Upper lobe of right lung (tissue), 1 donor: ENCODE measurements around the gene CHAF1A. TPM values are rescaled to one million over a fixed set of nuclear protein-coding genes. Genes with fewer than 3 reads are reported as not detected.

Source experiments
- ATAC-seq: fragments of 200-7000 bp; cut with Tn5 transposase; one replicate; pipeline ENCODE4 v1.9.1; 2020; ENCODE audit warnings: mild to moderate bottlenecking, moderate library complexity
- DNase-seq: peaks from one replicate; pipeline ENCODE4 v3.0.0-alpha.2; 2020
- H3K27ac ChIP-seq: fragments of 200-600 bp; one replicate; pipeline ENCODE4 v1.8.0; 2022
- H3K27me3 ChIP-seq: fragments of 200-600 bp; one replicate; pipeline ENCODE4 v1.8.0; 2022; ENCODE audit warnings: mild to moderate bottlenecking
- H3K36me3 ChIP-seq: fragments of 200-600 bp; one replicate; pipeline ENCODE4 v1.8.0; 2022
- H3K4me1 ChIP-seq: fragments of 200-600 bp; one replicate; pipeline ENCODE4 v1.8.0; 2022
- H3K4me3 ChIP-seq: fragments of 200-600 bp; one replicate; pipeline ENCODE4 v1.8.0; 2022; ENCODE audit warnings: mild to moderate bottlenecking
- H3K9me3 ChIP-seq: fragments of 200-600 bp; one replicate; pipeline ENCODE4 v1.8.0; 2022
- intact Hi-C: fragments of 100-400 bp; cut with DNase I; formaldehyde crosslinking; loops from one replicate; pipeline ENCODE4 v1.11.0; 2022
- total RNA-seq: library from RNA; stranded (reverse); fragmentation: NEBNext Ultra II Directional; extraction: Animal tissue kit (Norgen Biotek cat#: 25700); gene quantifications from one replicate; pipeline ENCODE4 v1.2.1, GENCODE V29; 2021
- TF ChIP-seq, protein P1 (sequence below): fragments of 200-600 bp; IDR thresholded peaks from one replicate; pipeline ENCODE4 v1.8.0; 2022; ENCODE audit warnings: antibody characterized with exemption
- donor health status: DM: no; HTN: yes; CAD: no; lungs with severe emphysema.

The CHAF1A gene
- total RNA-seq, 1 donor from 2014 or later = 10.8 TPM

DNA sequence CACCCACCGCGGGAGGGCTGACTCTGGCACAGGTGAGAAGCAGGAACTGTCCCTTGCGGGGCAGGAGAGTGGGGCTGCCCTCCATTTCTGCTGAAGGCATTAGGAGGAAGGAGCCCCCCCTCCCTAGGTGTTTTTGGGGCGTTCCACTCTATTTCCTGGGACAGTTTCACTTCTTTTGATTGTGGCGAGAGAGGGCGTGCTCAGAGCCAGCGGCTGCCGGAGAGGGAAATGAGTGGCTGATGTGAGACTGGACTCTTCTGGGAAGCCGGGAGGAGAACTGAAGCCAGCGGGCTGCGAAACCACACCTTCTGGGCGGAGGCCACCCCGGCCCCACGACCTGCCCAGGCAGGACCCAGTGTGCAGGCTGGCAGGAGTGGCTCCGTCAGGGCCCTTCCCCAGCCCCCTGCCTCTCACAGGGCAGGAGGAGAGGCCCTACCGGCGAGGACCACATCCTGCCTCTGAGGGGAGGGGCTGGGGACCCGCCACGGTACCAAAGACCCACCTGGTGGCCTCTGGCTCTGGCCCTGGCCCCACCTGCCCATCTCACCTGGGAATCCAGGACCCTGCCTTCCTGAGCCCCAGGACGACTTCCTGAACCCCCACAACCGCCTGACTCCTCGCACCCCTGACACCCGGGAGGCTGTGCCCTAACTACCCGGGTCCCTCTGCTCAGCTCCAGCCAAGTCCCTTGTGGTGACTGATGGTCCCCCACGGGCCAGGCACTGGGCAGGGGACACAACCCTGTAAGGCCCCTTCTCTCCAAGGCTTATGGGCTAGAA, 33.1 kb upstream of the CHAF1A start:
- peak overlapping the region; percentile 73 for H3K27ac ChIP-seq
- peaks cover 22% of the 10 kb centered on the region for H3K36me3 ChIP-seq
- intact Hi-C loops = no loop called here
- DNase-seq (peak; percentile 89), ATAC-seq (peak; percentile 81)
- H3K9me3 ChIP-seq = no peaks in the 10 kb centered on the region
- H3K4me3 ChIP-seq = peak overlapping the region; percentile 31
- peaks cover 68% of the 10 kb centered on the region for H3K4me1 ChIP-seq
- H3K27me3 ChIP-seq = no peaks in the 10 kb centered on the region
- TF ChIP-seq, protein P1, sequence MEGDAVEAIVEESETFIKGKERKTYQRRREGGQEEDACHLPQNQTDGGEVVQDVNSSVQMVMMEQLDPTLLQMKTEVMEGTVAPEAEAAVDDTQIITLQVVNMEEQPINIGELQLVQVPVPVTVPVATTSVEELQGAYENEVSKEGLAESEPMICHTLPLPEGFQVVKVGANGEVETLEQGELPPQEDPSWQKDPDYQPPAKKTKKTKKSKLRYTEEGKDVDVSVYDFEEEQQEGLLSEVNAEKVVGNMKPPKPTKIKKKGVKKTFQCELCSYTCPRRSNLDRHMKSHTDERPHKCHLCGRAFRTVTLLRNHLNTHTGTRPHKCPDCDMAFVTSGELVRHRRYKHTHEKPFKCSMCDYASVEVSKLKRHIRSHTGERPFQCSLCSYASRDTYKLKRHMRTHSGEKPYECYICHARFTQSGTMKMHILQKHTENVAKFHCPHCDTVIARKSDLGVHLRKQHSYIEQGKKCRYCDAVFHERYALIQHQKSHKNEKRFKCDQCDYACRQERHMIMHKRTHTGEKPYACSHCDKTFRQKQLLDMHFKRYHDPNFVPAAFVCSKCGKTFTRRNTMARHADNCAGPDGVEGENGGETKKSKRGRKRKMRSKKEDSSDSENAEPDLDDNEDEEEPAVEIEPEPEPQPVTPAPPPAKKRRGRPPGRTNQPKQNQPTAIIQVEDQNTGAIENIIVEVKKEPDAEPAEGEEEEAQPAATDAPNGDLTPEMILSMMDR = no peak

GRCh38 chr19:4369888-4370260, 32.6 kb upstream of the CHAF1A start:
- DNase-seq (peak; percentile 83), ATAC-seq (peak; percentile 70)
- H3K36me3 ChIP-seq = peaks cover 19% of the 10 kb centered on the region
- H3K27me3 ChIP-seq = no peaks in the 10 kb centered on the region
- H3K9me3 ChIP-seq = no peaks in the 10 kb centered on the region
- TF ChIP-seq, protein P1 = peak; percentile 53
- intact Hi-C loops = no loop called here
- peaks cover 73% of the 10 kb centered on the region for H3K4me1 ChIP-seq
- peak overlapping the region; percentile 31 for H3K4me3 ChIP-seq
- peak overlapping the region; percentile 73 for H3K27ac ChIP-seq

- DNase-seq (no peak), ATAC-seq (no peak)
- intact Hi-C loops = no loop called here
- no peaks in the 10 kb centered on the region for H3K27me3 ChIP-seq
- TF ChIP-seq, protein P1 = no peak
- H3K9me3 ChIP-seq = no peaks in the 10 kb centered on the region
- peaks cover 13% of the 10 kb centered on the region for H3K36me3 ChIP-seq
- H3K4me3 ChIP-seq = no peak overlapping the region
- H3K27ac ChIP-seq = peak overlapping the region; percentile 73
- H3K4me1 ChIP-seq = peaks cover 80% of the 10 kb centered on the region
These were observed 31.9 kb upstream of the CHAF1A start for GRCh38 chr19:4370418-4371041.

DNA sequence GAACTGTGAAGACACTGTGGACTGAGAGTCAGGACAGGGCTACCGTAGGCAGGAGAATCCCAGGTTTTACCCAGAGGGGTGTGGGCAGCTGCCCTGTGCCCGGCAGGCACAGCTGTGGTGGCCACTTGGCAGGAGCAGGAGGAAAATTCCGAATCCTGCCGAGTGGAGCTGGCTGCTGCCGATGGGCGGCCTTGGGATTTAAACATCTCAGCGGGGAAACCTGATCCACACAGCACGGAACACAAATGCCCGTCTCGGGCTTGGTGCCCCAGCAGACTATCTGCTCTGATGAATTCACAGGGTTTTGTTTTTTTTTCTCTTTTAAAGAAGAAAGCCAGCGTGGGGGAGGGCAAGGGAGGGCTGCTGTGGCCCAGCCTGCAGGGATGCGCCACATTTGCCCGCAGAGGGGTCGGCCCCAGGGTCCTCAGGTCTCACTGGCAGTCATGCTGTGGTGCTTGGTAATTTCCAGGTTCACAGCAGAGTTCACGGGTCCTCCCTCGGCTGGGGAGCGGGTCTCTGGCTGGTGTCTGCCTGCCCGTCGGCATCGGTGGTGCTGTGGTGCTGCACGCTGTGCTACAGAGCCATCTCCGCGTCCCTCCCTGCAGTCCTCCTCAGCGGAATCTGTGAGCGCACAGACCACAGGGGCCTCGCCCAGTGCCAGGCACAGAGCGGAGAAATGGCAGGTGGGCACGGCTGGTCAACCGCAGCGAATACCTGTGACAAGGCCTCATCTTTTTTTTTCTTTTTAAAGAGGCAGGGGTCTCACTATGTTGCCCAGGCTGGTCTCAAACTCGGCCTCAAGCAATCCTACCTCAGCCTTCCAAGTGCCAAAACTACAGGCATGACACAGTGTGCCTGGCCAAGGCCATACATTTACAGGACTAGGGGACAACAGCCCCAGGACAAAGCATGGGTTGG, 30.9 kb upstream of the CHAF1A start:
- Histone ChIP-seq H3K27me3 (no peaks in the 10 kb centered on the region), H3K4me1 (peaks cover 90% of the 10 kb centered on the region), H3K4me3 (no peak overlapping the region), H3K9me3 (no peaks in the 10 kb centered on the region), H3K27ac (no peak overlapping the region), H3K36me3 (peaks cover 3% of the 10 kb centered on the region)
- intact Hi-C loops = no loop called here
- DNase-seq = no peak
- ATAC-seq = no peak
- TF ChIP-seq, protein P1 = no peak

GRCh38 chr19:4372165-4373012, 30.1 kb upstream of the CHAF1A start:
- H3K9me3 ChIP-seq = no peaks in the 10 kb centered on the region
- H3K27ac ChIP-seq = peak overlapping the region; percentile 83
- no peak for DNase-seq
- H3K36me3 ChIP-seq = no peaks in the 10 kb centered on the region
- H3K4me3 ChIP-seq = no peak overlapping the region
- intact Hi-C loops = no loop called here
- H3K27me3 ChIP-seq = no peaks in the 10 kb centered on the region
- peaks cover 99% of the 10 kb centered on the region for H3K4me1 ChIP-seq
- TF ChIP-seq, protein P1 = no peak
- no peak for ATAC-seq
